Measurements from ENCODE around the gene COL18A1. TPM values are rescaled to one million over a fixed set of nuclear protein-coding genes. Genes with fewer than 3 reads are reported as not detected.

COL18A1 gene
- total RNA-seq, 1 donor from 2014 or later: 9.5 TPM

- peaks cover 3% of the 10 kb centered on the region for H3K4me1 Mint-ChIP-seq (ENCODE audit: low read depth, unreplicated experiment)
- H3K9me3 Mint-ChIP-seq (ENCODE audit: unreplicated experiment): peaks cover 7% of the 10 kb centered on the region
- H3K27ac Mint-ChIP-seq (ENCODE audit: unreplicated experiment): no peak overlapping the region
- peaks cover 6% of the 10 kb centered on the region for H3K36me3 Mint-ChIP-seq (ENCODE audit: unreplicated experiment)
- H3K27me3 Mint-ChIP-seq (ENCODE audit: unreplicated experiment): peaks cover 15% of the 10 kb centered on the region
- no peak for TF ChIP-seq CTCF (IDR thresholded peaks at IDR 0.05; ENCODE audit: partially characterized antibody, unreplicated experiment)
- no peak overlapping the region for H3K4me3 Mint-ChIP-seq (ENCODE audit: unreplicated experiment)
- DNase-seq: no peak
Observed at GRCh38 chr21:45485686-45486442, 80.9 kb downstream of the COL18A1 start.

GRCh38 chr21:45486443-45487160 is 81.6 kb downstream of the COL18A1 start:
- Mint-ChIP-seq H3K36me3 (ENCODE audit: unreplicated experiment) (peaks cover 6% of the 10 kb centered on the region), H3K4me3 (ENCODE audit: unreplicated experiment) (no peak overlapping the region), H3K27me3 (ENCODE audit: unreplicated experiment) (peaks cover 15% of the 10 kb centered on the region), H3K4me1 (ENCODE audit: low read depth, unreplicated experiment) (peaks cover 3% of the 10 kb centered on the region), H3K9me3 (ENCODE audit: unreplicated experiment) (peaks cover 7% of the 10 kb centered on the region), H3K27ac (ENCODE audit: unreplicated experiment) (no peak overlapping the region)
- no peak for TF ChIP-seq CTCF (IDR thresholded peaks at IDR 0.05; ENCODE audit: partially characterized antibody, unreplicated experiment)
- DNase-seq: no peak

GRCh38 chr21:45487161-45487806 is 82.3 kb downstream of the COL18A1 start:
- DNase-seq: no peak
- H3K36me3 Mint-ChIP-seq (ENCODE audit: unreplicated experiment): peaks cover 6% of the 10 kb centered on the region
- peaks cover 16% of the 10 kb centered on the region for H3K27me3 Mint-ChIP-seq (ENCODE audit: unreplicated experiment)
- H3K4me1 Mint-ChIP-seq (ENCODE audit: low read depth, unreplicated experiment): peaks cover 5% of the 10 kb centered on the region
- no peak for TF ChIP-seq CTCF (IDR thresholded peaks at IDR 0.05; ENCODE audit: partially characterized antibody, unreplicated experiment)
- H3K4me3 Mint-ChIP-seq (ENCODE audit: unreplicated experiment): no peak overlapping the region
- no peak overlapping the region for H3K27ac Mint-ChIP-seq (ENCODE audit: unreplicated experiment)
- peaks cover 9% of the 10 kb centered on the region for H3K9me3 Mint-ChIP-seq (ENCODE audit: unreplicated experiment)

GRCh38 chr21:45487891-45488600 is 83.1 kb downstream of the COL18A1 start:
- no peak overlapping the region for H3K27ac Mint-ChIP-seq (ENCODE audit: unreplicated experiment)
- H3K27me3 Mint-ChIP-seq (ENCODE audit: unreplicated experiment): peaks cover 15% of the 10 kb centered on the region
- peaks cover 6% of the 10 kb centered on the region for H3K36me3 Mint-ChIP-seq (ENCODE audit: unreplicated experiment)
- H3K4me1 Mint-ChIP-seq (ENCODE audit: low read depth, unreplicated experiment): peaks cover 5% of the 10 kb centered on the region
- no peak overlapping the region for H3K4me3 Mint-ChIP-seq (ENCODE audit: unreplicated experiment)
- peaks cover 9% of the 10 kb centered on the region for H3K9me3 Mint-ChIP-seq (ENCODE audit: unreplicated experiment)
- no peak for DNase-seq
- TF ChIP-seq CTCF (IDR thresholded peaks at IDR 0.05; ENCODE audit: partially characterized antibody, unreplicated experiment): no peak
